Measurements from ENCODE around the gene BCL2A1.
"Not testable (repeated sequence)": the region's sequence is repeated elsewhere in the genome, so short reads cannot be mapped to it uniquely, and the experiment has no call there.

- TF ChIP-seq CTCF (IDR thresholded peaks at IDR 0.05; ENCODE audit: low read depth, low read length, missing input control); TAF1 (conservative IDR thresholded peaks at IDR 0.05); YY1 (IDR thresholded peaks at IDR 0.05); SP1 (IDR thresholded peaks at IDR 0.05); EGR1 (IDR thresholded peaks at IDR 0.05; ENCODE audit: low read depth in 2 of 2): not testable (repeated sequence)
Measured at GRCh38 chr15:80017139-80017538, 46.1 kb upstream of the BCL2A1 start.

Data from liver (tissue), 3 donors.